Karpas-422 (cell line): ENCODE results near the gene ARFIP2. TPM values are rescaled to one million over a fixed set of nuclear protein-coding genes. Genes with fewer than 3 reads are reported as not detected.
A peak's percentile ranks its signal among the peaks of the same experiment; 100 is the strongest.

Experiments used
- DNase-seq: peaks from one replicate; pipeline ENCODE4 v3.0.0-alpha.2; 2015
- H2AFZ ChIP-seq: fragments of 200-600 bp; sonication (generic); 2 replicates; pipeline ENCODE4 v1.6.1; 2014; ENCODE audit warnings: antibody characterized with exemption, low read length, mixed read lengths
- H3K27ac ChIP-seq: fragments of 200-600 bp; sonication (generic); 2 replicates; pipeline ENCODE4 v1.5.1; 2014; ENCODE audit warnings: mild to moderate bottlenecking, low read length, moderate library complexity
- H3K27me3 ChIP-seq: fragments of 200-600 bp; sonication (generic); 2 replicates; pipeline ENCODE4 v1.6.1; 2014; ENCODE audit warnings: low read length, mixed read lengths
- H3K36me3 ChIP-seq: fragments of 200-600 bp; sonication (generic); 2 replicates; pipeline ENCODE4 v1.6.1; 2014; ENCODE audit warnings: low read length, mixed read lengths; ENCODE audit not compliant: insufficient read depth
- H3K4me1 ChIP-seq: fragments of 200-600 bp; sonication (generic); 2 replicates; pipeline ENCODE4 v1.6.1; 2014; ENCODE audit warnings: mild to moderate bottlenecking, low read length, mixed read lengths
- H3K4me2 ChIP-seq: fragments of 200-600 bp; sonication (generic); 2 replicates; pipeline ENCODE4 v1.6.1; 2014; ENCODE audit warnings: low read length, low read depth, mild to moderate bottlenecking; ENCODE audit not compliant: poor library complexity, severe bottlenecking
- H3K4me3 ChIP-seq: fragments of 200-600 bp; sonication (generic); 2 replicates; pipeline ENCODE4 v1.5.1; 2014; ENCODE audit warnings: mild to moderate bottlenecking, antibody characterized with exemption, low read length, mixed read lengths
- H3K79me2 ChIP-seq: fragments of 200-600 bp; sonication (generic); 2 replicates; pipeline ENCODE4 v1.6.1; 2014; ENCODE audit warnings: mild to moderate bottlenecking, low read length, mixed read lengths
- H3K9ac ChIP-seq: fragments of 200-600 bp; sonication (generic); 2 replicates; pipeline ENCODE4 v1.6.0; 2014; ENCODE audit warnings: low read length
- H3K9me2 ChIP-seq: fragments of 200-600 bp; sonication (generic), shearing (Covaris generic); replicated peaks from 2 replicates; pipeline ENCODE4 v1.6.0; 2014; ENCODE audit warnings: mild to moderate bottlenecking, low read length, moderate library complexity; ENCODE audit not compliant: insufficient read depth
- H3K9me3 ChIP-seq: fragments of 300-700, 200-600 bp; sonication (generic); 2 replicates; pipeline ENCODE4 v1.6.1; 2014; ENCODE audit warnings: low read length, mixed read lengths
- H4K20me1 ChIP-seq: fragments of 200-600 bp; sonication (generic); 2 replicates; pipeline ENCODE4 v1.6.1; 2014; ENCODE audit warnings: mild to moderate bottlenecking, antibody characterized with exemption, low read length, low read depth; ENCODE audit not compliant: insufficient read depth
- total RNA-seq: library from RNA; depleted of rRNA; stranded (reverse); fragments of >200 nt; shearing (Covaris generic); gene quantifications from 2 replicates; pipeline ENCODE4 v1.2.3, GENCODE V29; 2014; ENCODE audit warnings: low replicate concordance

Gene ARFIP2
- total RNA-seq, 1 experiment from 2014 or later, result 36.3 TPM

GRCh38 chr11:6453152-6453551, 28.0 kb downstream of the ARFIP2 start:
- H4K20me1 ChIP-seq, result no peaks in the 10 kb centered on the region
- no peaks in the 10 kb centered on the region for H3K79me2 ChIP-seq
- H2AFZ ChIP-seq, result no peak overlapping the region
- H3K4me2 ChIP-seq, result no peak overlapping the region
- H3K4me3 ChIP-seq, result no peak overlapping the region
- H3K27ac ChIP-seq, result no peak overlapping the region
- H3K4me1 ChIP-seq, result peaks cover 6% of the 10 kb centered on the region
- no peaks in the 10 kb centered on the region for H3K36me3 ChIP-seq
- no peaks in the 10 kb centered on the region for H3K9me3 ChIP-seq
- H3K9me2 ChIP-seq, result no peaks in the 10 kb centered on the region
- H3K27me3 ChIP-seq, result no peaks in the 10 kb centered on the region
- no peak overlapping the region for H3K9ac ChIP-seq
- no peak for DNase-seq

- DNase-seq, result no peak
- no peaks in the 10 kb centered on the region for H3K36me3 ChIP-seq
- no peak overlapping the region for H3K4me3 ChIP-seq
Observed at GRCh38 chr11:6452219-6452618, 28.9 kb downstream of the ARFIP2 start.

GRCh38 chr11:6448574-6448973, 32.6 kb downstream of the ARFIP2 start:
- Histone ChIP-seq H3K79me2 (no peaks in the 10 kb centered on the region), H3K4me1 (no peaks in the 10 kb centered on the region), H3K4me3 (no peak overlapping the region), H3K36me3 (no peaks in the 10 kb centered on the region), H3K27me3 (no peaks in the 10 kb centered on the region), H3K9me3 (no peaks in the 10 kb centered on the region), H3K9me2 (no peaks in the 10 kb centered on the region), H3K27ac (no peak overlapping the region), H3K9ac (no peak overlapping the region), H2AFZ (no peak overlapping the region), H4K20me1 (no peaks in the 10 kb centered on the region), H3K4me2 (no peak overlapping the region)
- DNase-seq, result no peak

More at GRCh38 chr11:6452219-6452618, 28.9 kb downstream of the ARFIP2 start:
- Histone ChIP-seq H2AFZ (no peak overlapping the region), H3K27ac (no peak overlapping the region), H3K4me2 (no peak overlapping the region), H4K20me1 (no peaks in the 10 kb centered on the region), H3K9me2 (no peaks in the 10 kb centered on the region), H3K4me1 (peaks cover 6% of the 10 kb centered on the region), H3K9ac (no peak overlapping the region), H3K9me3 (no peaks in the 10 kb centered on the region), H3K79me2 (no peaks in the 10 kb centered on the region), H3K27me3 (no peaks in the 10 kb centered on the region)

GRCh38 chr11:6443269-6444003, 37.7 kb downstream of the ARFIP2 start:
- DNase-seq, result peak; percentile 76
- Histone ChIP-seq H3K4me3 (no peak overlapping the region), H3K27ac (no peak overlapping the region), H3K4me2 (no peak overlapping the region), H3K4me1 (no peaks in the 10 kb centered on the region), H3K9me2 (no peaks in the 10 kb centered on the region), H3K79me2 (no peaks in the 10 kb centered on the region), H3K9me3 (no peaks in the 10 kb centered on the region), H3K27me3 (no peaks in the 10 kb centered on the region), H4K20me1 (no peaks in the 10 kb centered on the region), H3K36me3 (no peaks in the 10 kb centered on the region), H3K9ac (no peak overlapping the region), H2AFZ (no peak overlapping the region)

GRCh38 chr11:6442441-6442840, 38.7 kb downstream of the ARFIP2 start:
- Histone ChIP-seq H3K4me3 (no peak overlapping the region), H3K9me3 (no peaks in the 10 kb centered on the region), H3K4me1 (peaks cover 6% of the 10 kb centered on the region), H3K79me2 (no peaks in the 10 kb centered on the region), H2AFZ (no peak overlapping the region), H3K4me2 (no peak overlapping the region), H3K9ac (no peak overlapping the region), H3K27me3 (no peaks in the 10 kb centered on the region), H3K27ac (no peak overlapping the region), H4K20me1 (no peaks in the 10 kb centered on the region), H3K36me3 (no peaks in the 10 kb centered on the region), H3K9me2 (no peaks in the 10 kb centered on the region)
- DNase-seq, result no peak

- Histone ChIP-seq H3K9ac (no peak within 1 kb of the TSS), H3K79me2 (no peaks in the 10 kb centered on the region), H3K36me3 (no peaks in the 10 kb centered on the region), H3K9me2 (no peaks in the 10 kb centered on the region), H3K9me3 (no peaks in the 10 kb centered on the region), H3K4me3 (no peak within 1 kb of the TSS), H4K20me1 (no peaks in the 10 kb centered on the region), H3K27ac (no peak within 1 kb of the TSS), H2AFZ (no peak within 1 kb of the TSS), H3K27me3 (no peaks in the 10 kb centered on the region), H3K4me2 (no peak within 1 kb of the TSS), H3K4me1 (peaks cover 14% of the 10 kb centered on the region)
- no peak for DNase-seq
Observed at GRCh38 chr11:6440906-6441358, 40.2 kb downstream of the ARFIP2 start, which contains the start of gene HPX. Gene HPX (minus strand): TSS chr11:6440987. CDS start chr11:6440963, 24 bp downstream.

- H3K36me3 ChIP-seq, result no peaks in the 10 kb centered on the region
- DNase-seq, result peak; percentile 78
- peaks cover 26% of the 10 kb centered on the region for H3K4me1 ChIP-seq
- H3K9ac ChIP-seq, result no peak overlapping the region
- H2AFZ ChIP-seq, result peak overlapping the region; percentile 4; the same call in 1 of the 2 replicates
- H3K4me3 ChIP-seq, result no peak overlapping the region
- no peak overlapping the region for H3K27ac ChIP-seq
- no peaks in the 10 kb centered on the region for H4K20me1 ChIP-seq
- H3K79me2 ChIP-seq, result no peaks in the 10 kb centered on the region
- H3K27me3 ChIP-seq, result no peaks in the 10 kb centered on the region
- H3K9me3 ChIP-seq, result no peaks in the 10 kb centered on the region
- no peak overlapping the region for H3K4me2 ChIP-seq
- H3K9me2 ChIP-seq, result no peaks in the 10 kb centered on the region
Observed at GRCh38 chr11:6438979-6439571, 42.1 kb downstream of the ARFIP2 start.

- no peak overlapping the region for H3K4me3 ChIP-seq
- no peak overlapping the region for H2AFZ ChIP-seq
- H3K9ac ChIP-seq, result no peak overlapping the region
- no peak overlapping the region for H3K4me2 ChIP-seq
- H3K27me3 ChIP-seq, result no peaks in the 10 kb centered on the region
- H3K79me2 ChIP-seq, result no peaks in the 10 kb centered on the region
- no peak overlapping the region for H3K27ac ChIP-seq
- peak; percentile 46 for DNase-seq
- H3K9me2 ChIP-seq, result no peaks in the 10 kb centered on the region
- no peaks in the 10 kb centered on the region for H3K36me3 ChIP-seq
- no peaks in the 10 kb centered on the region for H4K20me1 ChIP-seq
- H3K9me3 ChIP-seq, result no peaks in the 10 kb centered on the region
- peaks cover 28% of the 10 kb centered on the region for H3K4me1 ChIP-seq
Observed at GRCh38 chr11:6437993-6438392, 43.1 kb downstream of the ARFIP2 start.
